Fibroblast of the conjunctiva (primary cell): Measurements from ENCODE around the gene SND1.

ENCODE experiments used
- DNase-seq: peaks from one replicate; pipeline ENCODE4 v3.0.0-alpha.2; 2010; ENCODE audit warnings: low read depth

The SND1 gene

GRCh38 chr7:128115821-128116723 lies 464.1 kb downstream of the SND1 start:
- no peak for DNase-seq

- no peak for DNase-seq
Observed at GRCh38 chr7:128116740-128117139, 464.7 kb downstream of the SND1 start.

- DNase-seq: no peak
Observed at GRCh38 chr7:128117691-128118090, 465.7 kb downstream of the SND1 start.

GRCh38 chr7:128119036-128119435 lies 467.0 kb downstream of the SND1 start:
- no peak for DNase-seq

GRCh38 chr7:128120116-128120515 lies 468.1 kb downstream of the SND1 start:
- no peak for DNase-seq

- DNase-seq: no peak
Observed at GRCh38 chr7:128120976-128121490, 469.0 kb downstream of the SND1 start.

- no peak for DNase-seq
Observed at GRCh38 chr7:128121711-128122530, 469.9 kb downstream of the SND1 start.

- DNase-seq: no peak
Observed at GRCh38 chr7:128122576-128123290, 470.7 kb downstream of the SND1 start.

GRCh38 chr7:128123291-128124037 lies 471.5 kb downstream of the SND1 start:
- no peak for DNase-seq

- DNase-seq: no peak
Observed at GRCh38 chr7:128124786-128125185, 472.8 kb downstream of the SND1 start.

GRCh38 chr7:128125816-128126215 lies 473.8 kb downstream of the SND1 start:
- no peak for DNase-seq

- DNase-seq: no peak
Observed at GRCh38 chr7:128128401-128128800, 476.4 kb downstream of the SND1 start.

- DNase-seq: no peak
Observed at GRCh38 chr7:128129224-128129864, 477.4 kb downstream of the SND1 start.

GRCh38 chr7:128131115-128131514 lies 479.1 kb downstream of the SND1 start:
- DNase-seq: no peak

GRCh38 chr7:128131731-128132130 lies 479.7 kb downstream of the SND1 start:
- DNase-seq: no peak

- DNase-seq: no peak
Observed at GRCh38 chr7:128132426-128133069, 480.6 kb downstream of the SND1 start.

- DNase-seq: no peak
Observed at GRCh38 chr7:128135159-128135514, 483.1 kb downstream of the SND1 start.

GRCh38 chr7:128135515-128136214 lies 483.7 kb downstream of the SND1 start:
- peak; percentile 14 for DNase-seq

GRCh38 chr7:128136215-128136597 lies 484.2 kb downstream of the SND1 start:
- no peak for DNase-seq

- DNase-seq: peak; percentile 14
Observed at GRCh38 chr7:128137181-128137580, 485.2 kb downstream of the SND1 start.
